ENCODE results near the gene SYCP3.

GRCh38 chr12:101777485-101777884 is 38.2 kb upstream of the SYCP3 start:
- TF ChIP-seq EZH2 (conservative IDR thresholded peaks at IDR 0.05; ENCODE audit: low read depth, low read length) (no peak), PCBP2 (optimal IDR thresholded peaks at IDR 0.05; ENCODE audit: low read depth, low read length, poor library complexity, severe bottlenecking) (no peak), FIP1L1 (IDR thresholded peaks at IDR 0.05; ENCODE audit: borderline replicate concordance, insufficient read depth, low read depth, low read length) (no peak), SYNCRIP (IDR thresholded peaks at IDR 0.05; ENCODE audit: insufficient read depth, low read depth, low read length) (no peak), HNF1A (IDR thresholded peaks at IDR 0.05; ENCODE audit: low read depth) (no peak), HNF1A (CRISPR knock-in tag; IDR thresholded peaks at IDR 0.05; ENCODE audit: borderline replicate concordance) (no peak), ZNF598 (CRISPR knock-in tag; IDR thresholded peaks at IDR 0.05; ENCODE audit: borderline replicate concordance) (no peak), TGIF2 (CRISPR knock-in tag; IDR thresholded peaks at IDR 0.05) (no peak), CTCF (CRISPR knock-in tag; IDR thresholded peaks at IDR 0.05) (no peak), ZNF761 (CRISPR knock-in tag; conservative IDR thresholded peaks at IDR 0.05) (no peak), ZBTB40 (IDR thresholded peaks at IDR 0.05) (no peak), ZBTB40 (CRISPR knock-in tag; IDR thresholded peaks at IDR 0.05) (no peak)
